ENCODE data around the gene SCN10A. TPM values are rescaled to one million over a fixed set of nuclear protein-coding genes. Genes with fewer than 3 reads are reported as not detected.
A peak's percentile ranks its signal among the peaks of the same experiment; 100 is the strongest.

Gene SCN10A
- polyA plus RNA-seq, 1 donor, result not detected

DNA sequence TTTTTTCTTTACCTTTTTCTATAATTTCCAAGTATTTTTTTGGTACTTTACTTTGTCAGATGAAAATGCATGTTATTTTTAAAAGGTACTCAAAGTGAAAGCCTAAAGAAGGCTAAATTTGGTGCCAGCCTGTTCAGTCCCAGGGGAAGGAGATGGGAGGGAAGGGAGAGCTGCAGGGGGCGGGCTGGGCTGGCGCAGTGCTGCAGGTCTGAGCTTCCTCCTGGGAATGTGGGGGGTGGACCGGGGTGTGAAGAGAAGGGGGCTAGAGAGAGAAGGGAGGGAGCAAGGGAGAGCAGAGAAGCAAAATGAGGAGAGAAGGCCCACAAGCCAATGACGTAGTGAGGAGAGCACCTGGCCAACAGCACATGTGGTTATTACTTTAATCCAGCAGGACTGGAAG is 95.6 kb downstream of the SCN10A start:
- no peak for DNase-seq

DNA sequence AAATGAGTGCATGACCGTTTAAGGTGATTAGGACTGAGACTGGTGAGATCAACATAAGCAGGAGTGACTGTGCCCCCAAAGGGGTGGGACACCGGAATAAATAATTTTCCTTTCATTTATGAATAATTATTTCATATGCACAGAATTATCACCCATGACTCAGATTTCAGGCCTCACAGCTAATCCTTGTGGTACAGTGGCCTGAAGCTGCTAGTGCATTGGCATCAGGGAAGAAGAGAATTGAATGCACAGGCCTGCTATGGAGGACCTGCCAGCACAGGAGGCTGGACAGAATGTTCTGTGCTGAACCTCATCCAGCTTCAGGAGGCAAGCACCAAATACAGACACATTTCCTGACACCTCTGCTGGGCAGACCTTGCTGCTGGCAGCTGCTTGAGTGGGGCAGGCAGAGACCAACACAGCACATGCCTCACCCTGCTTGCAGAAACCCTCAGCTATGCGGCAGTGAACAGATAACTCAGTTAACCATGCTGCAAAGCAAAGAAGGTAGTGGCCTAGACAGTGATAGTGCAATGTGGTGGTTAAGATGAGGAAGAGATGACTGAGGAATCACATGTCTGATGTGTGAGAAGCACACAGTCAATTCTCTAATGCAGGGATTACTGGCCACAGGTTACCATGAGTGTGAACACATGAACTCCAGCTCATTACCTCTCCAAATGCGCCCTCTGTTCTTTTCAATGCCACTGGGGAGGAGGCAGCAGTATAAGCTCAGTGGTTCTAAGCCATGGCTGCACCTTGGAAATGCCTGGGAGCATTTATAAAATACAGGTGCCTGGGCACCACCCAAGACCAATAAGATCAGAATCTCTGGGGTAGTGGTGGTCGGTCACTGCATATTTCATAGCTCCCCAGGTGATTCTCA is 98.4 kb downstream of the SCN10A start:
- DNase-seq, result no peak

DNA sequence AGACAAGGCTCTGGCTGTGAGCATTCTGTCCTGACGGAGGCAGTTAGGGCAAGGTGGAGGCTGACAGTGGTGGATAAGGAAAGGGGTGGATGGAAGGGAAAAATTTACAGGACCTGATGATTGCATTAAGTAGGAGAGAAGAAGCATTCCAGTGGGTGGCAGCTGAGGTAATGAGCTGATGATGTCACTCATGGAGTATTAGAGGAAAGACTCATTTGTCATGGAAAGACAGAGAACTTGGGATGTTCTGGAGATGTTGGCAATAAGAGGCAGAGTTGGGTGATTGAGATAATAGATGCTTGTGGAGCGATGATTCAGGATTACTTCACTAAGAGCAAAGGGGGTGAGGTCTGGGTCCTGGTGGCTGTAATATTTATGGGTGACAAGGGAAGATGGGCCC is 102.9 kb downstream of the SCN10A start:
- no peak for DNase-seq

DNA sequence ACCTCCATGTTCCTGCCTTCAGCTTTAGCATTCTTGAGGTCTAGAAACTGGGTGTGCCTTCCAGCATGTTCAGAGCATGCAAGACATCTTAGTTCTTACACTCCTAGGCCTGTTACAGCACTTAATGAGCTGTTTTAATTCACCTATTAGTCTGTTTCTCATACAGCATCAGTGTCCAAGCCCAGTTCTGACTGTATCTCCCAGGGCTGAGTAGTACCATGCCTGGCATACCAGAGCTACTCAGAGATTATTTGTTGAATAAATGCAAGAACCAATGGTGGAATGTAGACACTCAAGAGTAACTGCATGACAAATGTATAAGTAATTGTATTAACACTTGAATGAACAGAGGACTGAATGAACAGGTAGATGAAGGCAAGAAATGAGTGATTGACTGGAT is 104.7 kb downstream of the SCN10A start:
- no peak for DNase-seq

DNA sequence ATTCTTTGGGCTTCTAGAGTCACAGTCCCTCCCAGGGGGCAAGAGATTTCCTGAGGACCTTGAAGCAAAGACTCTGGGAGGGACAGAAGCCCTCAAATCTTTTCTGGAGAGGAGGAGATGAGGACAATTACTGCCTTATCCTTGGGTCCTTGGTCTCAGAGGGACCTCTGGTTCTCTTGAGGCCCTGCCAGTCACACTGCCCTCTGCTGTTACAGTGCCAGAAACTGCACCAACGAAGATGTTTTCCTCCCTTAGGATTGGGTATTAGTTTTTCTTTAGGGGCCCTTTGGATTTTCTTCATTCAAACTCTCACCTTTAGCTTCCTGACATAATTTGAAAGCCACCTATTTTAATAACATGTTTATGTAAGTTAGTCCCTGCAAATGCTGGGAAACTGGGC is 108.3 kb downstream of the SCN10A start:
- DNase-seq, result no peak

DNA sequence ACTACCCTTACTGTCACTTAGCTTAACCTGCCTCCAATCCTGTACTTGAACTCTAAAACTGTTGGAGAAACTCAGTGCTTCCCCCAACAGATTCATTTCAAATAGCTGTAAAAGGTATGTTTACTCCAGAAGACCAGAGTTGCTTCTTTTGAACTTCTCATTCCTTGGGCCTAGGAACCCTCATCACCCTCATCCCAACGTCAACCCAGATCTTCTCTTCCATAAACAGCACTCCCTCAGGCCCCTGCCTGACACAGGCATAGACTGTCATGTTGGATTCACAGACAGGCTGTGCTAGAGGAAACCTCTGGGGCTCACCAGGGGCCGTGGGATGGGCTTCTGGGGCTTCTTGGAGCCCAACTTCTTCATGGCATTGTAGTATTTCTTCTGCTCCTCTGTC is 109.1 kb downstream of the SCN10A start:
- DNase-seq, result no peak

DNA sequence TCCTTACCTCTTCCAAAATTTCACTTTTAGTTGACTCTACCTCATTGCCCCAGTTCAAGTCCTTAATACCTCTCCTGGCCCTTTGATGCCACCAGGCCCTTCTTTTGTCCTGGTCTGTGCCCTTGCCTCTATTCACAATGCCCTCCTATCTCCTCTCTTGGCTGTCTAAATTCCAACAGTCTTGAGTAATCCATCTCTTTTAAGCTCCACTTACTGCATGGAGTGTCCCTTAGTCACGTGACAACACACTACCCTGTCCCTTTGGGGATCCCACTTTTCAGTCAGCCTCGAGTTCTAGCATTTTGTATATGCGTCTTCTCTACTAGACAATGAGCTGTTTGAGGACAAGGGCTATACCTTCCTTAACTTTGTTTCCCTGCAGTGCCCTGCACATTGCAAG is 113.8 kb downstream of the SCN10A start:
- no peak for DNase-seq

DNA sequence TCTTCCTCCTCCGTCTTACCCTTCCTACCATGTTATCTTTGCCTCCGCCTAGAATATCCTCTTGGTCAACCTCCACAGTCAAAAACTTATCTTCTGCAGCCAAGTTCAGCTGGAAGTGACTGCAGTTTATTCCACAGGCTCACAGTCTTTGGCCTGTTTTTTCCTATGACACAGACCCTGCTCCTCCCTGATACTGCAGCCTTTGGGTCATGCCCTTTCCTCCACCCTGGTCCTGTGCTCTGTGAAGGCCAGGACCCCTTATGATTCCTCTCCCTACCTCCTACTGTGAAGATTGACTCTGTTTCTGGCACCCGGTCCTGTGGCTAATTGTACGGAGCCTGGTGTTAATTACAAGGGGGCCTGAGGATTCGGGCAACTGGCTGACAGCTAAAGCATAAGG is 117.3 kb downstream of the SCN10A start:
- DNase-seq, result no peak

DNA sequence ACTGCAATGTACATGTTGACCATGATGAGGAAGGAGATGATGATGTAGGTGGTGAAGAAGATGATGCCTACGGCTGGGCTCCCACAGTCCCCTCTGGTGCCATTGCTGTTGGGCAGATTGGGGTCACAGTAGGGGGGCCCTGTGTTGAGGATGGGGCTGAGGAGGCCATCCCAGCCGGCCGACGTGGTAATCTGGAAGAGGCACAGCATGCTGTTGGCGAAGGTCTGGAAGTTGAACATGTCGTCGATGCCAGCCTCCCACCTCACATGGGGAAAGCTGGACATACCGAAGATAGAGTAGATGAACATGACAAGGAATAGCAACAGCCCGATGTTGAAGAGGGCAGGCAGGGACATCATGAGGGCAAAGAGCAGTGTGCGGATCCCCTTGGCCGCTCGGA is 118.0 kb downstream of the SCN10A start:
- no peak for DNase-seq

DNA sequence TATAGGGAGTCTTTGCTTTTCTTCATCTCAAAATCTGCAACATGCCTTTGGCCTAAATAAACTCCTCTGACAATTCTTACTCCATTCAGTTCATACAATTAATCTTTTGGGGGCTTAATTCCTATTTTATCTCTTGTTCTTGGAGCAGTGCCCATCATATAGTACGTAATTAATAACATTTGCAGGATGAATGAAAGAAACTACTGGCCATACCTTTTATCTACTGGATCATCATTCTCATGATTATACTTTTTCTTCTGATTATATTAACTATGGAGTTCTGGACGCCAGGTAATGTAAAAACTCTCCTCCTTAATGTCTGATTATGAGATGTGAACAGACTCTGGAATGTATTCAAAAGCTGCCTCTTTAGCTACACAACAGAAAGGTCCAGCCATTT is 120.0 kb downstream of the SCN10A start:
- no peak for DNase-seq

DNA sequence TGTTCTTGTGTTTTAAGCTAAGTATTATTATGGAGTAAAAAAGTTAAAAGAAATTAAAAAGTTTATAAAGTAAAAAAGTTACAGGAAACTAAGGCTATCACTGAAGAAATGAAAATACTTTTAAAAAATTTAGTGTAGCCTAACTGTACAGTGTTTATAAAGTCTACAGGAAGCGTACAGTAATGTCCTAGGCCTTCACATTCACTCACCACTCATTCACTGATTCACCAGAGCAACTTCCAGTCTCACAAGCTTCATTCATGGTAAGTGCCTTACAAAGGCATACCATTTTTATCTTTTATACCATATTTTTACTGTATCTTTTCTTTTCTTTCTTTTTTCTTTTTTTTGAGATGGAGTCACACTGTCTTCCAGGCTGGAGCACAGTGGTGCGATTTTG is 125.8 kb downstream of the SCN10A start:
- DNase-seq, result no peak

DNA sequence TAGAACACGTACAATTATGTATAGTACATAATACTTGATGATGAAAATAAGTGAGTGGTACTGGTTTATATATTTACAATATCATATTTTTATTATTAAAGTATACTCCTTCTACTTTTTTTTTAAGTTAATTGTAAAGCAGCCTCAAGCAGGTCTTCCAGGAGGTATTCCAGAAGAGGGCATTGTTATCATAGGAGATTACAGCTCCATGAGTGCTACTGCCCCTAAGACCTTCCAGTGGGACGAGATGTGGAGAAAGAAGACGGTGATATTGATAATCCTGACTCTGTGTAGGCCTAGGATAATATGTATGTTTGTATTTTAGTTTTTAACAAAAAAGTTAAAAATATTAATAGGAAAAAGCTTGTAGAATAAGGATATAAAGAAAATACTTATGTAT is 126.2 kb downstream of the SCN10A start:
- DNase-seq, result no peak

DNA sequence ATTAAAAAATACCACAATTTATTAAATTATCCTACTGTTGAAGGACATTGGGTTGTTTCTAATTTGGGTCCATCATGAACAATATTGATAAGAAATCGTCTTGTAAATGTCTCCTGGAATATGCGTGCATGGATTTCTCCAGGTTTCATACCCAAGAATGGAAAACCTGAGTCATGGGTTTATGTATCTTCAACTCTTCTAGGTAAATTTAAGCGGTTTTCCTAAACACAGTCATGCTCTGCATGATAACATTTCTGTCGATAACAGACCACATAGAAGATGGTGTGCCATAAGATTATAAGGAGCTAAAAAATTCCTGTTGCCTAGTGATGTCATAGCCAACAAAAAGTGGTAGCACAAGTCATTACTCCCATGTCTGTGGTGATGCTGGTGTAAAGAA is 126.7 kb downstream of the SCN10A start:
- no peak for DNase-seq

DNA sequence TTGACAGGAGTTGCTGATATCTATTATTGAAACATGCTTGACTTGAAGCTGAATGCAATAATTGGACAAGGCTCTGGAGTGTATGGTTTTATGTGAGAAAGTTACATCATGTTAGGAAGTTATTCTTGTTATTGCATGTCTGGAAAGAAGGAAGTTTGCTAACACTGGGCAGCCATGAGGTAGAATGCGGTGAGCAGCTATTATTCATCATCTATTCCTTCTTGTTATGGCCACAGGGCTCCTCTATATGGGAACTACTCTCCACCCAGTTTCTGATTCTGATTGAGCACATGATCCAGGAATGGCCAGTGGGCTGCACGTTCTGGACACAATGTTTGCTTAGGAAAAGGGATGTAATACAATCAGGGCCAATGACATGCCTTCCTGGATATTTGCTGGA is 128.7 kb downstream of the SCN10A start:
- no peak for DNase-seq

DNA sequence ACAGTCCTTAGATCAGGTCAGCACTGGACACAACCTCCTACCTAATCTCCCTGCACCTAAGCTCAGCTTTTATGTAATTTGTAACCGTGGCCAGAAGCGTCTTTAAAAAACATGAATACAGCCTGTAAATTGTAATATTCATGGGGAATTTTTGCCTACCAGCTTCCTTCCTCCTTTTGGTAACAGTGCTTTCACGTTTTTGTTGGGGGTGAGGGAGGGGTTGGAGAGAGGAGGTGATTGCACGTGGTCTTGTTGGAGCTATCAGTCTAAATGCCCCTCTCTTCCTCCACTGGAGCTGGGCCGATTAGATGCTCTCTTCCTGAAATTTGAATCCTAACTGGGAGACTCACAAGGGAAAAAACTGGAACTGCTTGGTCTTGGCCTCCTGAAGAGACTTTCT is 131.5 kb downstream of the SCN10A start:
- no peak for DNase-seq

DNA sequence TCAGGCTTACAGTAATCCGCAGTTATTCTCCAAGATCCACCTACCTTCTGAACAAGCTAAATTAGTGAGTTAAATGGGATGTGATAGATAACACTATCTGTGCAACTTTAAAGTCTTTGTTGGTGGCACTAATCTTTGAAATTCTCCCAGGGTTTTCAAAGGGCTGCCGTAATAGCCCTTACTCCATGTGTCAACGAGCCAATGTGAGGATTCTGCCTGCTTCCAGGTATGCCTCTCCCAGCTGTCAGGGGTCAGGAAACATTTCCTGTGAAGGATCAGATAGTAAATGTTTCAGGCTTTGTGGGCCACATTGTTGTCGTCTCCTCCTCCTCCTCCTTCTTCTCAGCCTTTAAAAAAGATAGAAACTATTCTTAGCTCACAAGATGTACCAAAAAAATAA is 146.3 kb downstream of the SCN10A start:
- no peak for DNase-seq

DNA sequence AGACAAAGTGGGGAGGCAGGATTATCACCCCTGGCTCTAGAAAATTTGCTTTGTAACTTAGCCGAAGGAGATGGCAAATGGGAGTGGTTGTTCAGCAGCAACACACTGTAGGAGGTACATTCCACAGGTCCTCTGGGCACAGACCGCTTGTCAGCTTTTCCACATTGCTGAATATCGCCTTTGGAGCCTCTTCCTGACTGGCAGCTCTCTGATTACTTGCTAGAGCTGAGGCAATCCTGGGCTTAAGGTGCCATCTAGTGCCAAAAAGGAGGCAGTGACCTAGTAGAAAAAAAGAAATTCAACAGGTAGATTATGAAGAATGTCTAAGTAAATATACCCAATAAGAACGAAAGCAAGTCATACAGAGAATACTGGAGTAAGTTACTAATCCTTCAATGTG is 153.5 kb downstream of the SCN10A start:
- DNase-seq, result no peak

DNA sequence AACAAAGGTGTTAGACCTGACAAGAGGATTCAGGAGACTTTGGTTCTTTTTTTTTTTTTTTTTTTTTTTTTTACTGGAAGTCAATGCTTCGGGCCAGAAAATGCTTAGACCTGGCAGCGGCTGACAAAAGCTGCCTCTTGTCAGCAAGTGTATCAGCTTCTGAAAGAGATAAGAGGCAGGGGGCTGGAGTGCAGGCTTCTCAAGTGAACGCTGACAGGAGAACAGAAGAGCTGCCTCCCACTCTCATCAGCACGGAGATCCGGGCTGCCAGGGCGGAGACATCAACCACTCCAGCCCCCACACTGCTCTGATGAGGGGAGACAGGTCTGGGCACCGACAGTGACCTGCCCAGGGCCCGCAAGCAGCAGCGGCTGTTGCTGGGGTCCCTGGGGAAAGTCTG is 157.2 kb downstream of the SCN10A start:
- DNase-seq, result no peak

DNA sequence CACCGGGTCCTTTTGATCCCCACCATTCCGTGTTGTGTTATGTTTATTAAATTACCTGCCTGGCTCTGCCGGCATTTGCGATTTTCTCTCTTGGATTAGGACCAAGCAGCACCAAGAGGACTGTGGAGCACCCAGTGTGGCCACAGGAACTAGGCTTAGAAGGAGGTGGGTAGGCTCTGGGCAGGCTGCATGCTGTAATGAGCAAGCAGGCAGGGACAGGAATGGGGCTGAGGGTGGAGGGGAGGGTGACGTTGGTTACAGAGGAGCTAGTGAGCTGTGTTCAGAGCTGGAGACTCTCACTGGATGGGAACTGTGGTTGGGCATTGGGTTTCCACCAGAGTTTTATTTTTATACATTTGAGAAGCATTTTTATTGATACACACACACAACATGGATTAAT is 158.6 kb downstream of the SCN10A start:
- no peak for DNase-seq

DNA sequence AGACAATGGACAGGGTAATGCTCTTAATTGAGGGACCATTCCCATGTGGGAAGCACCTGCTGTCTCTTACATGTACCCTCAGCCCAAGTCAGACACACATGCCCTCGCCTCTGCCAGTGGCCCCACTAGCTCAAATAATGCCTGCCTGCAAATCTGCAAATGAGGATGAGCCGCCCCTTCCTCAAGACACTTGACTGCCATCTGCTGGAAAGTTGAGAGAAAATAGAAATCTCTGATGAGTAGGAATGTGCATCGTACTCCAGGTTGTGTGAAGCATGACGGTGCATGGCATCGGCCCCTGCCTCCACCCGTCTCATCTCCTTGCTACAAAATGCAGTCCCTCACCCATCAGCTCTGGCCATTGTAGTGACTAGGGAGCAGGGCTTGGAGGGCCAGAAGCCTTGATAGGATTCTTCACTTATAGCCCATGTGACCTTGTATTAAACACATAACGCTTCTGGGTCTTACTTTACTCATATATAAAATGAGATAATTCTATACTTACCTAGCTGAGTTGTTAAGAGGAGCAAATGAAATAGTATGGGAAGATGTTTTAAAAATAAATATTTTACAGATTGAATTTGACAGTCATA is 160.2 kb downstream of the SCN10A start:
- DNase-seq, result peak; percentile 68

DNA sequence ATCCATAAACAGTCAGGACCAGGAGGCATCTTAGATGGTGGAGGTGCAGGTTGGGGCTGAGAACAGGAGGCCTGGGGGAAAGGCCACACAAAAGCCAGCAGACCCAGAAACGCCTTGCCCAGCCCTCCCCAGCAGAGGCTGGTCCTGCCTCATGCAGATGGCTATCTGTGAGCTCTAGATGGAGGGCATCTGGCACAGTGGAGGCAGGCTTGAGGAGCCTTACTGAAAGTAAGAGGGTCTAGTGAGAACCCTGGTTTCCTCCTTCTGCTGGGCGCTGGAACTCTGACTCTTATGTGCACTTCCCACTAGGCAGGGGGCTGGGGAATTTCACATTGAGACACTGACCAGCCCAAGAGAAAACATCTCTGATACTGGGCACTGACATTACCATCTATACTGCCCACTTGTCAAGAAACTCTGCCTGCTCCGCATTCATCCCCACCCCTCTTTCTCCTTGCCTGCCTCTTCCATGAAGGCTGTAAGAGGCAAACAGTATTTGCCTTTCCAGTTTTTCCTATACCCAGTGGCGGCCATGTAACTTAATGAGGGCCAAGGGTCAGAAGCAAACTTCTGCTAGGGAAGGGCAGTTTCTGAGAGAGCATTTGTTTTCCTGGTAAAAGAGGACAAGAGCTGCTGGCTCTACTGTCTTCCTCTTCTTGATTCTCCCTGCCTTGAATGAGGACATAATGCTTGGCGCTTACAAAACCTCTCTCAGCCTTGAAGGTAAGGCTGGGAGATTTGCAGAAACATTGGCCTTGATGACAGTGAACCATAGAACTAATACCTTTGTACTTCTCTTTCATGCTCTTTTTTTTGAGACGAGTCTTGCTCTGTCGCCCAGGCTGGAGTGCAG is 162.1 kb downstream of the SCN10A start:
- no peak for DNase-seq

DNA sequence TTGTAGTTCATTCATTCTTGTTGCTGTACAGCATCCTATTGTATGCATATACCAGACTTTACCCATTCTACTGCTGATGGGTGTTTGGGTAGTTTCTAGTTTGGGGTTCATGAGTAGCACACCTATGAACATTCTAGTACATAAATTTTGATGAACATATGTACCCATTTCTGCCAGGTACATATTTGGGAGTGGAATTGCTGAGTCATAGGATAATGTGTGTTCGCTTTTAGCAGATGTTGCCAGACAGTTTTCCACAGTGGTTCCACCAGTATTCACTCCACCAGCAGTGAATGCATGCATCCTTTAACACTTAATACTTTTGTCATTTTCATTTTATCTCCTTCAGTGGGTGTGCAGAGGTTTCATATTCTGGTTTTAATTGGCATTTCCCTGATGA is 163.1 kb downstream of the SCN10A start:
- no peak for DNase-seq

DNA sequence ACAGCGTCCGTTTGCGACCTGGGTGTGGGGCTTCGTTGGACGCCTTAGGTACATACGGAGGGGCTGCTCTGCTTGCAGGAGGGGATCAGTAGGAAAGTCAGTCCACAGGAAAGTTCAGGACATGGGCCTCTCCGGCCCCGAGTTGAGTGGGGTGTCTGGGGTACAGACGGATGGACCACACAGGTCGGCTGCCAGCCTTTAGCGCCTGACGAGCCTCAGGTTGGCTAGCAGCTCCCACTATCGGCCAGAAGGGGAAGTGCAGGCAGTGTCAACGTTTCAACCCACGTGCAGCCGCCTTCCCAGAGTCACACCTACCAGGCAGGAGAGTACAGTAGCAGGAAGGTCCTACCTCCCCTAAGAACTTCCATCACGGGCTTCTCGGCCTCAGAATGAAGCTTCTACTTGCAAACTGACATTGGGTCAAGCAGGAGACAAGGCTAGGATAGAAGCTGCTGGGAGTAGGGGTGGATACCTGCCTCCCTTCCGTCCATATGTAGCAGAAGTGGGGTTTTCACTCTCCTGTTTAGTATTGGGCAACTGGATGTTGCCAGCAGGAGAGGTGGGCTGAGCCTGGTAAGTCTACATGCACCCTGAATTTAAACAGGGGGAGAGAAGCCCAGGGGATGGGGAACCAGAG is 164.7 kb downstream of the SCN10A start:
- peak; percentile 57 for DNase-seq
